HepG2 (cell line): ENCODE measurements around the gene TMEM95. TPM values are rescaled to one million over a fixed set of nuclear protein-coding genes. Genes with fewer than 3 reads are reported as not detected.

Source experiments
- HDAC6 ChIP-seq: fragments of 200-600 bp; sonication (generic); IDR thresholded peaks from 2 replicates; pipeline ENCODE4 v1.7.0; 2017; ENCODE audit warnings: mild to moderate bottlenecking, antibody characterized with exemption, low read length, low read depth
- ZMAT3 ChIP-seq: sonication (generic); formaldehyde crosslinking; conservative IDR thresholded peaks from 2 replicates; pipeline ENCODE4 v1.7.0; 2021; ENCODE audit warnings: missing genetic modification reagents
- ZNF224 ChIP-seq: sonication (generic); formaldehyde crosslinking; IDR thresholded peaks from 2 replicates; pipeline ENCODE4 v1.5.0; 2020; ENCODE audit warnings: mild to moderate bottlenecking, missing genetic modification reagents
- ZNF34 ChIP-seq: sonication (generic); formaldehyde crosslinking; IDR thresholded peaks from 2 replicates; pipeline ENCODE4 v1.4.0; 2020; ENCODE audit warnings: mild to moderate bottlenecking, missing genetic modification reagents, borderline replicate concordance
- polyA plus RNA-seq, 8 experiments: library from polyadenylated mRNA; depleted of rRNA in 3 of 8; stranded (reverse) in 7 of 8; unstranded in 1 of 8; fragments of >200 nt; fragmentation: Illumina TruSeq in 4 of 8; extraction: Trizol in 4 of 8; gene quantifications; 2 replicates each; pipeline versions ENCODE4 v1.2.1 to v1.2.3, GENCODE V29; 2011 to 2016; ENCODE audit warnings: low read depth in 4 of 8, missing spikeins in 1 of 8, mixed read lengths in 1 of 8; ENCODE audit not compliant: insufficient read depth in 1 of 8
- total RNA-seq, 5 experiments: library from RNA; depleted of rRNA; stranded (reverse); fragments of >200 nt; fragmentation: Illumina TruSeq; extraction: Trizol; gene quantifications; 2 replicates each; pipeline ENCODE4 v1.2.3, GENCODE V29; 2016; ENCODE audit warnings: low read depth in 1 of 5
- TF ChIP-seq, protein P1 (sequence below): sonication (generic); formaldehyde crosslinking; IDR thresholded peaks from 2 replicates; pipeline ENCODE4 v1.4.0; 2020; ENCODE audit warnings: missing genetic modification reagents
- TF ChIP-seq, protein P2 (sequence below): sonication (generic); formaldehyde crosslinking; IDR thresholded peaks from 2 replicates; pipeline ENCODE4 v1.4.0; 2020; ENCODE audit warnings: mild to moderate bottlenecking, low read depth, missing genetic modification reagents

TMEM95 gene
- total and polyA plus RNA-seq, 2 of the 13 experiments (the other 11 are each of a cell fraction or from before 2014, with no cell fraction given), result not detected

DNA sequence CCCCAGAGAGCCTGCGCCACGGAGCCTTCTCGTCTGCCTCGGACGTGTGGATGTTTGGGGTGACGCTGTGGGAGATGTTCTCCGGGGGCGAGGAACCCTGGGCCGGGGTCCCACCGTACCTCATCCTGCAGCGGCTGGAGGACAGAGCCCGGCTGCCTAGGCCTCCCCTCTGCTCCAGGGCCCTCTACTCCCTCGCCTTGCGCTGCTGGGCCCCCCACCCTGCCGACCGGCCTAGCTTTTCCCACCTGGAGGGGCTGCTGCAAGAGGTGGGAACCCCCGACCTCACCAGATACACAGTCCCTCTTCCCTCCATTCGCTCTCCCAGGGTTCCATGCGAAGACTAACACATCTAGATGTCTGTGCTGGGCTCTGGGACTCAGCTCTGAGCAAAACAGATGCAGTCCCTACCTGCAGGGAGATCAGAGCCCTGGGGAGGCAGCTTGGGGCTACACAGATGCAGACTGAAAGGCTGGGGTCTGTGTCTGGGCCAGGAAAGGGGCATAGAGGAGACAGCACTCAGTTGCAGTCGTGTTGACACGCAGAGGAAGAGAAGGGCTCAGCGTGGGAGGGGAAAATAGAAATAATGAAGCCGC, 29.6 kb downstream of the TMEM95 start (continued):
- TF ChIP-seq, protein P1, sequence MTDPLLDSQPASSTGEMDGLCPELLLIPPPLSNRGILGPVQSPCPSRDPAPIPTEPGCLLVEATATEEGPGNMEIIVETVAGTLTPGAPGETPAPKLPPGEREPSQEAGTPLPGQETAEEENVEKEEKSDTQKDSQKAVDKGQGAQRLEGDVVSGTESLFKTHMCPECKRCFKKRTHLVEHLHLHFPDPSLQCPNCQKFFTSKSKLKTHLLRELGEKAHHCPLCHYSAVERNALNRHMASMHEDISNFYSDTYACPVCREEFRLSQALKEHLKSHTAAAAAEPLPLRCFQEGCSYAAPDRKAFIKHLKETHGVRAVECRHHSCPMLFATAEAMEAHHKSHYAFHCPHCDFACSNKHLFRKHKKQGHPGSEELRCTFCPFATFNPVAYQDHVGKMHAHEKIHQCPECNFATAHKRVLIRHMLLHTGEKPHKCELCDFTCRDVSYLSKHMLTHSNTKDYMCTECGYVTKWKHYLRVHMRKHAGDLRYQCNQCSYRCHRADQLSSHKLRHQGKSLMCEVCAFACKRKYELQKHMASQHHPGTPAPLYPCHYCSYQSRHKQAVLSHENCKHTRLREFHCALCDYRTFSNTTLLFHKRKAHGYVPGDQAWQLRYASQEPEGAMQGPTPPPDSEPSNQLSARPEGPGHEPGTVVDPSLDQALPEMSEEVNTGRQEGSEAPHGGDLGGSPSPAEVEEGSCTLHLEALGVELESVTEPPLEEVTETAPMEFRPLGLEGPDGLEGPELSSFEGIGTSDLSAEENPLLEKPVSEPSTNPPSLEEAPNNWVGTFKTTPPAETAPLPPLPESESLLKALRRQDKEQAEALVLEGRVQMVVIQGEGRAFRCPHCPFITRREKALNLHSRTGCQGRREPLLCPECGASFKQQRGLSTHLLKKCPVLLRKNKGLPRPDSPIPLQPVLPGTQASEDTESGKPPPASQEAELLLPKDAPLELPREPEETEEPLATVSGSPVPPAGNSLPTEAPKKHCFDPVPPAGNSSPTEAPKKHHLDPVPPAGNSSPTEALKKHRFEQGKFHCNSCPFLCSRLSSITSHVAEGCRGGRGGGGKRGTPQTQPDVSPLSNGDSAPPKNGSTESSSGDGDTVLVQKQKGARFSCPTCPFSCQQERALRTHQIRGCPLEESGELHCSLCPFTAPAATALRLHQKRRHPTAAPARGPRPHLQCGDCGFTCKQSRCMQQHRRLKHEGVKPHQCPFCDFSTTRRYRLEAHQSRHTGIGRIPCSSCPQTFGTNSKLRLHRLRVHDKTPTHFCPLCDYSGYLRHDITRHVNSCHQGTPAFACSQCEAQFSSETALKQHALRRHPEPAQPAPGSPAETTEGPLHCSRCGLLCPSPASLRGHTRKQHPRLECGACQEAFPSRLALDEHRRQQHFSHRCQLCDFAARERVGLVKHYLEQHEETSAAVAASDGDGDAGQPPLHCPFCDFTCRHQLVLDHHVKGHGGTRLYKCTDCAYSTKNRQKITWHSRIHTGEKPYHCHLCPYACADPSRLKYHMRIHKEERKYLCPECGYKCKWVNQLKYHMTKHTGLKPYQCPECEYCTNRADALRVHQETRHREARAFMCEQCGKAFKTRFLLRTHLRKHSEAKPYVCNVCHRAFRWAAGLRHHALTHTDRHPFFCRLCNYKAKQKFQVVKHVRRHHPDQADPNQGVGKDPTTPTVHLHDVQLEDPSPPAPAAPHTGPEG (CRISPR knock-in tag), result no peak
- TF ChIP-seq ZNF34 (CRISPR knock-in tag) (no peak), HDAC6 (no peak), ZMAT3 (CRISPR knock-in tag) (no peak), ZNF224 (CRISPR knock-in tag) (no peak)
- TF ChIP-seq, protein P2, sequence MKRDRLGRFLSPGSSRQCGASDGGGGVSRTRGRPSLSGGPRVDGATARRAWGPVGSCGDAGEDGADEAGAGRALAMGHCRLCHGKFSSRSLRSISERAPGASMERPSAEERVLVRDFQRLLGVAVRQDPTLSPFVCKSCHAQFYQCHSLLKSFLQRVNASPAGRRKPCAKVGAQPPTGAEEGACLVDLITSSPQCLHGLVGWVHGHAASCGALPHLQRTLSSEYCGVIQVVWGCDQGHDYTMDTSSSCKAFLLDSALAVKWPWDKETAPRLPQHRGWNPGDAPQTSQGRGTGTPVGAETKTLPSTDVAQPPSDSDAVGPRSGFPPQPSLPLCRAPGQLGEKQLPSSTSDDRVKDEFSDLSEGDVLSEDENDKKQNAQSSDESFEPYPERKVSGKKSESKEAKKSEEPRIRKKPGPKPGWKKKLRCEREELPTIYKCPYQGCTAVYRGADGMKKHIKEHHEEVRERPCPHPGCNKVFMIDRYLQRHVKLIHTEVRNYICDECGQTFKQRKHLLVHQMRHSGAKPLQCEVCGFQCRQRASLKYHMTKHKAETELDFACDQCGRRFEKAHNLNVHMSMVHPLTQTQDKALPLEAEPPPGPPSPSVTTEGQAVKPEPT, result no peak
